ENCODE results near the gene CCT6B.

Gene CCT6B, protein sequence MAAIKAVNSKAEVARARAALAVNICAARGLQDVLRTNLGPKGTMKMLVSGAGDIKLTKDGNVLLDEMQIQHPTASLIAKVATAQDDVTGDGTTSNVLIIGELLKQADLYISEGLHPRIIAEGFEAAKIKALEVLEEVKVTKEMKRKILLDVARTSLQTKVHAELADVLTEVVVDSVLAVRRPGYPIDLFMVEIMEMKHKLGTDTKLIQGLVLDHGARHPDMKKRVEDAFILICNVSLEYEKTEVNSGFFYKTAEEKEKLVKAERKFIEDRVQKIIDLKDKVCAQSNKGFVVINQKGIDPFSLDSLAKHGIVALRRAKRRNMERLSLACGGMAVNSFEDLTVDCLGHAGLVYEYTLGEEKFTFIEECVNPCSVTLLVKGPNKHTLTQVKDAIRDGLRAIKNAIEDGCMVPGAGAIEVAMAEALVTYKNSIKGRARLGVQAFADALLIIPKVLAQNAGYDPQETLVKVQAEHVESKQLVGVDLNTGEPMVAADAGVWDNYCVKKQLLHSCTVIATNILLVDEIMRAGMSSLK

DNA sequence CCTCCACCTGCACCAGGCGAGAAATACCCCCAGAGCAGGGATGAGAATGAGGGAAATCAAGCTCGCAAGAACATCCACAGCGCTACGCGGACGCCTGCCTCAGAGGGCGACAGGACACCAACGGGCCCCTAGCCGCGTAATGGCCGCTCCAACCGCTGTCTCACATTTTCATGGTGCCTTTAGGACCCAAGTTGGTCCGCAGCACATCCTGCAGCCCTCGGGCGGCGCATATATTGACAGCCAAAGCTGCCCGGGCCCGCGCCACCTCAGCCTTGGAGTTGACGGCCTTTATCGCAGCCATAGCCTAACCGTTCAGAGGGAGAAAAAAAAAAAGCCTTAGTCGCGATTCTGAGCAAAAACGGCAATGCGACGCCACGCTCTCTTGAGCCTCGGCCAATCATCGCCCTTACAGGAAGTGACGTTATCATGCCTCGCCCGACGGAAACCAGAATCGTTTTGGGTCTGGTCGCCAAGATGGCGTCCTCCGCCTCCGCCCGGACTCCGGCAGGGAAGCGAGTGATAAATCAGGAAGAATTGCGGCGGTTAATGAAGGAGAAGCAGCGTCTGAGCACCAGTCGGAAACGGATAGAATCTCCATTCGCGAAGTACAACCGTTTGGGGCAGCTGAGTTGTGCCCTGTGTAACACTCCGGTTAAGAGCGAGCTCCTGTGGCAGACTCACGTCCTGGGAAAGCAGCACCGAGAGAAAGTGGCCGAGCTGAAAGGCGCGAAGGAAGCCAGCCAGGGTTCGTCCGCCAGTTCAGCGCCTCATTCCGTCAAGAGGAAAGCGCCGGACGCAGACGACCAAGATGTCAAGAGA lies at the start of gene CCT6B, which contains the start of gene ZNF830:
CCT6B (minus strand) TSS at position 368 of the 819 bp plus-strand sequence; CDS start at position 301, 67 bp downstream.
ZNF830 (plus strand) TSS at position 448 of the 819 bp plus-strand sequence; CDS start at position 475, 27 bp downstream.
- Mint-ChIP-seq H3K9me3 (no peaks in the 10 kb centered on the region), H3K4me1 (peaks cover 24% of the 10 kb centered on the region), H3K4me3 (peak within 1 kb of the TSS; percentile 100), H3K36me3 (ENCODE audit: low read depth) (peaks cover 13% of the 10 kb centered on the region), H3K27ac (peak within 1 kb of the TSS; percentile 100), H3K27me3 (ENCODE audit: low read depth, poor library complexity) (peaks cover 43% of the 10 kb centered on the region)
- DNase-seq: peak; percentile 87
- TF ChIP-seq, protein P1, sequence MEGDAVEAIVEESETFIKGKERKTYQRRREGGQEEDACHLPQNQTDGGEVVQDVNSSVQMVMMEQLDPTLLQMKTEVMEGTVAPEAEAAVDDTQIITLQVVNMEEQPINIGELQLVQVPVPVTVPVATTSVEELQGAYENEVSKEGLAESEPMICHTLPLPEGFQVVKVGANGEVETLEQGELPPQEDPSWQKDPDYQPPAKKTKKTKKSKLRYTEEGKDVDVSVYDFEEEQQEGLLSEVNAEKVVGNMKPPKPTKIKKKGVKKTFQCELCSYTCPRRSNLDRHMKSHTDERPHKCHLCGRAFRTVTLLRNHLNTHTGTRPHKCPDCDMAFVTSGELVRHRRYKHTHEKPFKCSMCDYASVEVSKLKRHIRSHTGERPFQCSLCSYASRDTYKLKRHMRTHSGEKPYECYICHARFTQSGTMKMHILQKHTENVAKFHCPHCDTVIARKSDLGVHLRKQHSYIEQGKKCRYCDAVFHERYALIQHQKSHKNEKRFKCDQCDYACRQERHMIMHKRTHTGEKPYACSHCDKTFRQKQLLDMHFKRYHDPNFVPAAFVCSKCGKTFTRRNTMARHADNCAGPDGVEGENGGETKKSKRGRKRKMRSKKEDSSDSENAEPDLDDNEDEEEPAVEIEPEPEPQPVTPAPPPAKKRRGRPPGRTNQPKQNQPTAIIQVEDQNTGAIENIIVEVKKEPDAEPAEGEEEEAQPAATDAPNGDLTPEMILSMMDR (IDR thresholded peaks at IDR 0.05): no peak

DNA sequence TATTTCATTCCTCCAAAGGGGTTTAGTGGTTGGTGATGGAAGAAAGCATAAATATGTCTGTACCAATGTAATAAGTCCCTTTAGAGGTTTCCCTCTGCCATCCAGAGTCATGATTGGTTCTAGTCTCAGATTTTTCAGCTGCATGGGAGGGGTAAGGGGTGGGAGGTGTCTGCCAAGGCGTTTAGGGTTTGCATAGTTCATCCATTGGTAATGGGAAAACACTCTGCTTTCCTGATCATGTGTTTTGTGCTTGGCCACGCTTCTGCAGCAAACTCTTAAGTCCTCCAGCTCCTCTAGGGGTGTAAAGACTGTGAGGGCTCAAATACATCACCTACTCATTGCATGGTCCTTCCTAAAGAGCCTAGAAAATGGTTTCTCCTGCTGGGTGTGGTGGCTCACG lies 48.8 kb upstream of the CCT6B start:
- peaks cover 28% of the 10 kb centered on the region for H3K4me1 Mint-ChIP-seq
- TF ChIP-seq, protein P1 (IDR thresholded peaks at IDR 0.05): no peak
- H3K27me3 Mint-ChIP-seq (ENCODE audit: low read depth, poor library complexity): no peaks in the 10 kb centered on the region
- H3K4me3 Mint-ChIP-seq: no peak overlapping the region
- peaks cover 34% of the 10 kb centered on the region for H3K36me3 Mint-ChIP-seq (ENCODE audit: low read depth)
- no peak overlapping the region for H3K27ac Mint-ChIP-seq
- DNase-seq: no peak
- no peaks in the 10 kb centered on the region for H3K9me3 Mint-ChIP-seq

DNA sequence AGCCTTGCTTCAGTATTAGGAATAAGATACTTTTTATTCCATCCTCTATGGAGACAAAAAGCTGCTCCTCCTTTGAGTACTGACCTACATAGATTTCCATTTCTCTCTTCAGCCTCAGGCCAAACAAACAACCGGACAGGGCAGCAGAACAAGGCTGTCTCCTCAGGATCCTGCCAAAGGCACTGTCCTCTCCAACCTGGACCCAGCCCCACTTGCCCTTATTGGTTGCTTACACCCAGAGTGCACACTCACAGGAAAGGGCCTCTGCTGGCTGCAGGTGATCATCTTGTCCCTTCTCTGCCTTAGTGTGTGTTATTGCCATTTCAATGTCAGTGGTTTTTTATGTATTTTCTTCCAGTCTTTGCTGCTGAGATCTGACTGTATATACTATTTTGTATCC lies 45.7 kb upstream of the CCT6B start:
- Mint-ChIP-seq H3K4me1 (peaks cover 20% of the 10 kb centered on the region), H3K27ac (no peak overlapping the region), H3K4me3 (no peak overlapping the region), H3K36me3 (ENCODE audit: low read depth) (peaks cover 49% of the 10 kb centered on the region), H3K9me3 (no peaks in the 10 kb centered on the region), H3K27me3 (ENCODE audit: low read depth, poor library complexity) (no peaks in the 10 kb centered on the region)
- DNase-seq: no peak
- TF ChIP-seq, protein P1 (IDR thresholded peaks at IDR 0.05): no peak

DNA sequence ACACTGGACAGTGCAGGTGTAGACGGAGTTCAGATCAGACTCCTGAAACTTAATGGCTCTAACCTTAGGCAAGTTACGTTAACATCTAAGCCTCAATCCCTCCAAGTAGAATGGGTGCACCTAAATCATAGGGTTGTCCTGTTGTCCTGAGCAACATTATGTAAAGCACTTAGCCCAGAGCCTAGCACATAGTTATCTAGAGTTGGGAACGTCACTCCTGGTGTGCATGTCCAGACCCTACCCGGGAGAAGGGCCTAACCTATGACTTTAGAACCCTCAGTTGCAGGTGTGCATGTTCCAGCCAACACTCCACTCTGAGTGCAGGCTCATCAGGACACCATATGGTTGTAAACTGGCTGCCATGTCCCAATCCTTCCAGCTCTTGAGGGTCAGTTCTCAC lies 45.1 kb upstream of the CCT6B start:
- DNase-seq: no peak
- no peak overlapping the region for H3K27ac Mint-ChIP-seq
- peaks cover 55% of the 10 kb centered on the region for H3K36me3 Mint-ChIP-seq (ENCODE audit: low read depth)
- no peaks in the 10 kb centered on the region for H3K27me3 Mint-ChIP-seq (ENCODE audit: low read depth, poor library complexity)
- peaks cover 14% of the 10 kb centered on the region for H3K4me1 Mint-ChIP-seq
- no peak overlapping the region for H3K4me3 Mint-ChIP-seq
- no peaks in the 10 kb centered on the region for H3K9me3 Mint-ChIP-seq
- TF ChIP-seq, protein P1 (IDR thresholded peaks at IDR 0.05): no peak

DNA sequence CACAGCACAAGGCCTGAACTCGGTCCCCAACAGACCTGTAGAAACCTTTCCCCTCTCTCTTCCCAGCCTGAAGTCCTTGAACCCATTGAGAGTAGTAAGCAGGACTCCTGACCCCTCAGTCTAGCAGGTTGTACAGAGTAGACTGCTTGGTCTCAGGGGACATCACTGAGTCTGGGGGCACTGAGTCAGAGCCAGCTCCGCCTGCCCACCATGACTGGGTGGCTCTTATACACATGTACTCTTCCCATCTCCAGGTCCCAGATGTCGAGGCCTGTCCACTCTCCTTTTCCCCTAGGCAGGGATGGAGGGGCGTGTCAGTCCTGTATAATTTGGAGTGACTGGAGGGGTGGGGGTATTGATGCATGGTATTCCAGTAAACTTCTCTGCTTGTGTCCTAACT lies 42.5 kb upstream of the CCT6B start:
- peaks cover 61% of the 10 kb centered on the region for H3K36me3 Mint-ChIP-seq (ENCODE audit: low read depth)
- no peaks in the 10 kb centered on the region for H3K9me3 Mint-ChIP-seq
- TF ChIP-seq, protein P1 (IDR thresholded peaks at IDR 0.05): no peak
- H3K4me1 Mint-ChIP-seq: peaks cover 8% of the 10 kb centered on the region
- no peak for DNase-seq
- H3K4me3 Mint-ChIP-seq: no peak overlapping the region
- no peaks in the 10 kb centered on the region for H3K27me3 Mint-ChIP-seq (ENCODE audit: low read depth, poor library complexity)
- peak overlapping the region; percentile 77 for H3K27ac Mint-ChIP-seq
